ENCODE data around the gene PPT1.

- TF ChIP-seq EZH2 (IDR thresholded peaks at IDR 0.05; ENCODE audit: borderline replicate concordance, insufficient read depth, low read length, poor library complexity, severe bottlenecking) (no peak), POLR2AphosphoS5 (IDR thresholded peaks at IDR 0.05) (no peak), MXI1 (conservative IDR thresholded peaks at IDR 0.05; ENCODE audit: poor library complexity, severe bottlenecking) (no peak), CTCF (IDR thresholded peaks at IDR 0.05; ENCODE audit: poor library complexity, severe bottlenecking) (no peak), EP300 (conservative IDR thresholded peaks at IDR 0.05; ENCODE audit: poor library complexity, severe bottlenecking) (no peak), SMC3 (conservative IDR thresholded peaks at IDR 0.05; ENCODE audit: poor library complexity) (no peak), TAF1 (IDR thresholded peaks at IDR 0.05; ENCODE audit: low read depth) (no peak), REST (IDR thresholded peaks at IDR 0.05; ENCODE audit: borderline replicate concordance) (no peak)
Observed at GRCh38 chr1:40130892-40131291, 33.8 kb upstream of the PPT1 start.
